DOHH2 (cell line): ENCODE measurements around the gene AKT2.

Source experiments
- H3F3A ChIP-seq: fragments of 200-600 bp; sonication (generic), shearing (Covaris generic); 2 replicates; pipeline ENCODE4 v1.6.0; 2016; ENCODE audit warnings: antibody characterized with exemption, mild to moderate bottlenecking; ENCODE audit not compliant: control insufficient read depth, insufficient read depth
- H3K27ac ChIP-seq: fragments of 200-600 bp; sonication (generic); 2 replicates; pipeline ENCODE4 v1.5.1; 2014; ENCODE audit warnings: low read depth, mild to moderate bottlenecking, low read length, moderate library complexity
- H3K27me3 ChIP-seq: fragments of 200-600 bp; sonication (generic); 2 replicates; pipeline ENCODE4 v1.6.1; 2014; ENCODE audit warnings: mild to moderate bottlenecking, low read length, mixed read lengths; ENCODE audit not compliant: control insufficient read depth
- H3K36me3 ChIP-seq: fragments of 200-600 bp; sonication (generic); 2 replicates; pipeline ENCODE4 v1.6.1; 2014; ENCODE audit warnings: mild to moderate bottlenecking, low read length, moderate library complexity, mixed read lengths; ENCODE audit not compliant: control insufficient read depth
- H3K4me1 ChIP-seq: fragments of 200-600 bp; sonication (generic); 2 replicates; pipeline ENCODE4 v1.6.1; 2014; ENCODE audit warnings: mild to moderate bottlenecking, low read length, mixed read lengths; ENCODE audit not compliant: control insufficient read depth
- H3K4me2 ChIP-seq: fragments of 200-600 bp; sonication (generic); 2 replicates; pipeline ENCODE4 v1.6.0; 2014; ENCODE audit warnings: mild to moderate bottlenecking, low read length, moderate library complexity
- H3K4me3 ChIP-seq: fragments of 200-600 bp; sonication (generic); 2 replicates; pipeline ENCODE4 v1.5.1; 2014; ENCODE audit warnings: mild to moderate bottlenecking, low read length, mixed read lengths
- H3K79me2 ChIP-seq: fragments of 200-600 bp; sonication (generic); 2 replicates; pipeline ENCODE4 v1.6.1; 2014; ENCODE audit warnings: mild to moderate bottlenecking, low read length, mixed read lengths; ENCODE audit not compliant: control insufficient read depth
- H3K9me2 ChIP-seq: fragments of 200-600 bp; sonication (generic); replicated peaks from 2 replicates; pipeline ENCODE4 v1.6.1; 2014; ENCODE audit warnings: mild to moderate bottlenecking, low read length, mixed read lengths; ENCODE audit not compliant: control insufficient read depth
- H3K9me3 ChIP-seq: fragments of 200-600 bp; sonication (generic); 2 replicates; pipeline ENCODE4 v1.6.1; 2014; ENCODE audit warnings: antibody characterized with exemption, low read length, mixed read lengths; ENCODE audit not compliant: control insufficient read depth, insufficient read depth
- H4K20me1 ChIP-seq: fragments of 200-600 bp; sonication (generic); 2 replicates; pipeline ENCODE4 v1.6.0; 2014; ENCODE audit warnings: low read depth, mild to moderate bottlenecking, antibody characterized with exemption, low read length, moderate library complexity; ENCODE audit not compliant: control insufficient read depth, insufficient read depth
- CTCF ChIP-seq: fragments of 200-600 bp; sonication (generic); IDR thresholded peaks from one replicate; pipeline ENCODE4 v1.5.1; 2014; ENCODE audit warnings: antibody characterized with exemption, mild to moderate bottlenecking, low read depth, low read length; ENCODE audit not compliant: poor library complexity, severe bottlenecking
- EZH2phosphoT487 ChIP-seq: fragments of 200-600 bp; sonication (generic); IDR thresholded peaks from 2 replicates; pipeline ENCODE4 v1.6.1; 2017; ENCODE audit warnings: borderline replicate concordance, mild to moderate bottlenecking, antibody characterized with exemption, low read length, moderate library complexity, mixed read lengths

AKT2 gene

GRCh38 chr19:40246292-40247073 is 38.7 kb downstream of the AKT2 start:
- TF ChIP-seq EZH2phosphoT487: no peak
- H3K36me3 ChIP-seq: peaks cover 12% of the 10 kb centered on the region
- no peak overlapping the region for H3K27ac ChIP-seq
- H3K9me3 ChIP-seq: no peaks in the 10 kb centered on the region
- no peaks in the 10 kb centered on the region for H4K20me1 ChIP-seq
- H3K4me1 ChIP-seq: no peaks in the 10 kb centered on the region
- H3K4me3 ChIP-seq: no peak overlapping the region
- no peaks in the 10 kb centered on the region for H3F3A ChIP-seq
- no peaks in the 10 kb centered on the region for H3K9me2 ChIP-seq
- no peaks in the 10 kb centered on the region for H3K27me3 ChIP-seq
- H3K4me2 ChIP-seq: no peak overlapping the region
- peaks cover 2% of the 10 kb centered on the region; the same call in 1 of the 2 replicates for H3K79me2 ChIP-seq

GRCh38 chr19:40245506-40246128 is 39.5 kb downstream of the AKT2 start:
- H3K27ac ChIP-seq: no peak overlapping the region
- H3K4me3 ChIP-seq: no peak overlapping the region
- H3K9me2 ChIP-seq: no peaks in the 10 kb centered on the region
- H3K36me3 ChIP-seq: peaks cover 17% of the 10 kb centered on the region
- no peaks in the 10 kb centered on the region for H3K4me1 ChIP-seq
- H4K20me1 ChIP-seq: no peaks in the 10 kb centered on the region
- H3F3A ChIP-seq: no peaks in the 10 kb centered on the region
- H3K79me2 ChIP-seq: peaks cover 2% of the 10 kb centered on the region; the same call in 1 of the 2 replicates
- H3K9me3 ChIP-seq: no peaks in the 10 kb centered on the region
- TF ChIP-seq EZH2phosphoT487: no peak
- TF ChIP-seq CTCF: no peak
- no peak overlapping the region for H3K4me2 ChIP-seq
- H3K27me3 ChIP-seq: no peaks in the 10 kb centered on the region

- Histone ChIP-seq H3K4me3 (no peak overlapping the region), H3K4me2 (no peak overlapping the region), H4K20me1 (no peaks in the 10 kb centered on the region), H3K9me3 (no peaks in the 10 kb centered on the region), H3K27ac (no peak overlapping the region), H3K36me3 (peaks cover 24% of the 10 kb centered on the region), H3K27me3 (no peaks in the 10 kb centered on the region), H3K79me2 (peaks cover 2% of the 10 kb centered on the region; the same call in 1 of the 2 replicates), H3K4me1 (no peaks in the 10 kb centered on the region), H3K9me2 (no peaks in the 10 kb centered on the region), H3F3A (no peaks in the 10 kb centered on the region)
- TF ChIP-seq EZH2phosphoT487 (no peak), CTCF (no peak)
Observed at GRCh38 chr19:40244579-40245317, 40.4 kb downstream of the AKT2 start.
